ENCODE results near the gene LINGO1. TPM values are rescaled to one million over a fixed set of nuclear protein-coding genes. Genes with fewer than 3 reads are reported as not detected.

The LINGO1 gene
- total RNA-seq, 4 donors from 2014 or later: 0.13 to 0.87 (median 0.35) TPM

- 90 to 92% methylated on average over 2 to 7 of the region's 15 CpGs for WGBS, 2 donors (ENCODE audit: low coverage in 1 of 2)
- ATAC-seq: no peak
- TF ChIP-seq POLR2AphosphoS5 (IDR thresholded peaks at IDR 0.05) (no peak), EP300 (IDR thresholded peaks at IDR 0.05) (no peak), POLR2A (IDR thresholded peaks at IDR 0.05) (no peak)
- TF ChIP-seq, protein P1, sequence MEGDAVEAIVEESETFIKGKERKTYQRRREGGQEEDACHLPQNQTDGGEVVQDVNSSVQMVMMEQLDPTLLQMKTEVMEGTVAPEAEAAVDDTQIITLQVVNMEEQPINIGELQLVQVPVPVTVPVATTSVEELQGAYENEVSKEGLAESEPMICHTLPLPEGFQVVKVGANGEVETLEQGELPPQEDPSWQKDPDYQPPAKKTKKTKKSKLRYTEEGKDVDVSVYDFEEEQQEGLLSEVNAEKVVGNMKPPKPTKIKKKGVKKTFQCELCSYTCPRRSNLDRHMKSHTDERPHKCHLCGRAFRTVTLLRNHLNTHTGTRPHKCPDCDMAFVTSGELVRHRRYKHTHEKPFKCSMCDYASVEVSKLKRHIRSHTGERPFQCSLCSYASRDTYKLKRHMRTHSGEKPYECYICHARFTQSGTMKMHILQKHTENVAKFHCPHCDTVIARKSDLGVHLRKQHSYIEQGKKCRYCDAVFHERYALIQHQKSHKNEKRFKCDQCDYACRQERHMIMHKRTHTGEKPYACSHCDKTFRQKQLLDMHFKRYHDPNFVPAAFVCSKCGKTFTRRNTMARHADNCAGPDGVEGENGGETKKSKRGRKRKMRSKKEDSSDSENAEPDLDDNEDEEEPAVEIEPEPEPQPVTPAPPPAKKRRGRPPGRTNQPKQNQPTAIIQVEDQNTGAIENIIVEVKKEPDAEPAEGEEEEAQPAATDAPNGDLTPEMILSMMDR (IDR thresholded peaks at IDR 0.05): no peak
- Histone ChIP-seq H3K27me3 (no peaks in the 10 kb centered on the region), H3K9me3 (no peaks in the 10 kb centered on the region), H3K4me3 (no peak overlapping the region), H3K36me3 (no peaks in the 10 kb centered on the region), H3K4me1 (no peaks in the 10 kb centered on the region), H3K27ac (no peak overlapping the region)
These were observed 35.6 kb downstream of the LINGO1 start for GRCh38 chr15:77596821-77597803.

GRCh38 chr15:77595231-77595630 is 37.5 kb downstream of the LINGO1 start:
- H3K27ac ChIP-seq: no peak overlapping the region
- H3K27me3 ChIP-seq: no peaks in the 10 kb centered on the region
- no peaks in the 10 kb centered on the region for H3K9me3 ChIP-seq
- 87 to 95% methylated on average over 2 to 4 of the region's 5 CpGs for WGBS, 2 donors (ENCODE audit: low coverage in 1 of 2)
- H3K36me3 ChIP-seq: no peaks in the 10 kb centered on the region
- no peak overlapping the region for H3K4me3 ChIP-seq
- ATAC-seq: no peak
- H3K4me1 ChIP-seq: no peaks in the 10 kb centered on the region
- TF ChIP-seq, protein P1 (IDR thresholded peaks at IDR 0.05): no peak

- Histone ChIP-seq H3K27me3 (no peaks in the 10 kb centered on the region), H3K4me3 (no peak overlapping the region), H3K4me1 (no peaks in the 10 kb centered on the region), H3K36me3 (no peaks in the 10 kb centered on the region), H3K9me3 (no peaks in the 10 kb centered on the region), H3K27ac (no peak overlapping the region)
- ATAC-seq: no peak
- TF ChIP-seq POLR2A (IDR thresholded peaks at IDR 0.05): no peak
- TF ChIP-seq, protein P1 (IDR thresholded peaks at IDR 0.05): no peak
- TF ChIP-seq POLR2AphosphoS5 (IDR thresholded peaks at IDR 0.05): no peak
- WGBS, 2 donors (ENCODE audit: low coverage in 1 of 2): 61 to 67% methylated on average over 3 of the region's 3 CpGs
These were observed 40.0 kb downstream of the LINGO1 start for GRCh38 chr15:77592758-77593157.

GRCh38 chr15:77591968-77592613 is 40.6 kb downstream of the LINGO1 start:
- H3K27ac ChIP-seq: no peak overlapping the region
- ATAC-seq: no peak
- no peaks in the 10 kb centered on the region for H3K36me3 ChIP-seq
- no peaks in the 10 kb centered on the region for H3K4me1 ChIP-seq
- no peak overlapping the region for H3K4me3 ChIP-seq
- H3K27me3 ChIP-seq: no peaks in the 10 kb centered on the region
- TF ChIP-seq POLR2AphosphoS5 (IDR thresholded peaks at IDR 0.05) (no peak), POLR2A (IDR thresholded peaks at IDR 0.05) (no peak), EP300 (IDR thresholded peaks at IDR 0.05) (no peak)
- TF ChIP-seq, protein P1 (IDR thresholded peaks at IDR 0.05): no peak
- H3K9me3 ChIP-seq: no peaks in the 10 kb centered on the region
- 72 to 87% methylated on average over 5 to 7 of the region's 13 CpGs for WGBS, 2 donors (ENCODE audit: low coverage in 1 of 2)
